ENCODE measurements around the gene KCNJ16. TPM values are rescaled to one million over a fixed set of nuclear protein-coding genes. Genes with fewer than 3 reads are reported as not detected.

KCNJ16 gene
- total and polyA plus RNA-seq, 9 of the 15 experiments (the other 6 are each of a cell fraction or from before 2014, with no cell fraction given): 0.01 to 0.75 (median 0.07) TPM; not detected in 4

GRCh38 chr17:70073310-70073709 lies 1.7 kb upstream of the KCNJ16 start:
- CTCF ChIA-PET (ENCODE audit: low intra/inter-chr PET ratio): no interaction called here
- Histone ChIP-seq H3K27ac (ENCODE audit: extremely low read depth, low read depth, low read length) (no peak overlapping the region), H4K20me1 (replicated peaks; ENCODE audit: control insufficient read depth, insufficient read depth, low read length) (0 out of 2 replicates have a peak, but pooled peaks cover 3% of the 10 kb centered on the region), H2AFZ (ENCODE audit: low read depth, low read length) (no peak overlapping the region), H3K9ac (ENCODE audit: insufficient read depth in 1 of 2, low read depth in 2 of 2, low read length in 2 of 2) (no peak overlapping the region), H3K4me3 (no peak overlapping the region), H3K36me3 (ENCODE audit: control insufficient read depth, insufficient read depth, low read length) (no peaks in the 10 kb centered on the region; the same call in 2 of the 3 replicates), H3K9me1 (ENCODE audit: control insufficient read depth, insufficient read depth, low read length) (no peaks in the 10 kb centered on the region), H3K79me2 (ENCODE audit: control insufficient read depth, insufficient read depth, low read length) (0 out of 3 replicates have a peak, but pooled peaks cover 3% of the 10 kb centered on the region), H3K4me1 (replicated peaks in 1 of 2; ENCODE audit: control insufficient read depth in 2 of 2, insufficient read depth in 2 of 2, low read length in 2 of 2) (no peaks in the 10 kb centered on the region; a peak in 1 of 5 replicates), H3K4me2 (ENCODE audit: insufficient read depth, low read length) (no peak overlapping the region), H3K27me3 (ENCODE audit: control insufficient read depth in 2 of 2, insufficient read depth in 2 of 2, low read length in 2 of 2) (no peaks in the 10 kb centered on the region), H3K9me3 (replicated peaks; ENCODE audit: control insufficient read depth, insufficient read depth, low read depth, low read length) (no peaks in the 10 kb centered on the region)
- in situ Hi-C loops (cut with MboI): no loop called here
- WGBS (ENCODE audit: insufficient coverage, low coverage, missing lambda C conversion rate): 38% methylated on average over 5 of the region's 5 CpGs
- no peak for DNase-seq (ENCODE audit: extremely low read depth in 1 of 4, low spot score in 3 of 4)
- no peak for FAIRE-seq
- POLR2A ChIA-PET: no interaction called here
- no peak for ATAC-seq
- BruUV-seq (replicated peaks): no TSS peak
- intact Hi-C loops (cut with micrococcal nuclease): no loop called here
- TF ChIP-seq PTBP1 (IDR thresholded peaks at IDR 0.05; ENCODE audit: low read depth, low read length) (no peak), SLC30A9 (CRISPR knock-in tag; IDR thresholded peaks at IDR 0.05) (no peak), ZNF232 (CRISPR knock-in tag; IDR thresholded peaks at IDR 0.05) (no peak), TCF7 (IDR thresholded peaks at IDR 0.05; ENCODE audit: borderline replicate concordance) (no peak), ZC3H4 (CRISPR knock-in tag; IDR thresholded peaks at IDR 0.05; ENCODE audit: borderline replicate concordance) (no peak), JUNB (CRISPR knock-in tag; conservative IDR thresholded peaks at IDR 0.05) (no peak), STAT5B (CRISPR knock-in tag; IDR thresholded peaks at IDR 0.05) (no peak), MLX (CRISPR knock-in tag; conservative IDR thresholded peaks at IDR 0.05) (no peak), HEY1 (CRISPR knock-in tag; IDR thresholded peaks at IDR 0.05; ENCODE audit: borderline replicate concordance) (no peak), TEAD1 (CRISPR knock-in tag; IDR thresholded peaks at IDR 0.05) (no peak), RBM17 (IDR thresholded peaks at IDR 0.05; ENCODE audit: borderline replicate concordance, low read depth, low read length) (no peak), FOXM1 (IDR thresholded peaks at IDR 0.05; ENCODE audit: low read depth) (no peak), FOXM1 (CRISPR knock-in tag; IDR thresholded peaks at IDR 0.05; ENCODE audit: low read depth) (no peak), REST (IDR thresholded peaks at IDR 0.05; ENCODE audit: borderline replicate concordance) (no peak), REST (CRISPR knock-in tag; IDR thresholded peaks at IDR 0.05; ENCODE audit: low read depth) (no peak), SETDB1 (IDR thresholded peaks at IDR 0.05; ENCODE audit: low read length) (no peak), ZNF561 (CRISPR knock-in tag; conservative IDR thresholded peaks at IDR 0.05) (no peak)
